Memory B cell (primary cell): ENCODE results near the gene TLR9.
A peak's percentile ranks its signal among the peaks of the same experiment; 100 is the strongest.

ENCODE experiments used
- ATAC-seq: fragments of 150-1000 bp; cut with Tn5 transposase; 2 replicates; pipeline ENCODE4 v1.10.0; 2021; ENCODE audit warnings: low read depth, mild to moderate bottlenecking, moderate library complexity
- DNase-seq, 2 donors: peaks; one replicate each; pipeline ENCODE4 v3.0.0; 2022; ENCODE audit warnings: low spot score in 2 of 2
- H3K27ac Mint-ChIP-seq: one replicate; pipeline ENCODE4 v1.8.0; 2022; ENCODE audit warnings: mild to moderate bottlenecking, moderate library complexity, mixed read lengths
- H3K27me3 Mint-ChIP-seq: one replicate; pipeline ENCODE4 v1.8.0; 2022; ENCODE audit warnings: mixed read lengths
- H3K36me3 Mint-ChIP-seq: one replicate; pipeline ENCODE4 v1.8.0; 2022; ENCODE audit warnings: mild to moderate bottlenecking, mixed read lengths
- H3K4me1 Mint-ChIP-seq: one replicate; pipeline ENCODE4 v1.8.0; 2022; ENCODE audit warnings: mixed read lengths
- H3K4me3 Mint-ChIP-seq: one replicate; pipeline ENCODE4 v1.8.0; 2022; ENCODE audit warnings: mild to moderate bottlenecking, moderate library complexity, mixed read lengths
- H3K9me3 Mint-ChIP-seq: one replicate; pipeline ENCODE4 v1.8.0; 2022; ENCODE audit warnings: mixed read lengths

The TLR9 gene

GRCh38 chr3:52221141-52221562 lies 4.3 kb downstream of the TLR9 start:
- H3K27ac Mint-ChIP-seq = no peak overlapping the region
- ATAC-seq (no peak), DNase-seq (no peak)
- no peaks in the 10 kb centered on the region for H3K27me3 Mint-ChIP-seq
- peaks cover 57% of the 10 kb centered on the region for H3K4me1 Mint-ChIP-seq
- H3K9me3 Mint-ChIP-seq = no peaks in the 10 kb centered on the region
- H3K4me3 Mint-ChIP-seq = peak overlapping the region; percentile 47
- H3K36me3 Mint-ChIP-seq = peaks cover 27% of the 10 kb centered on the region

GRCh38 chr3:52220380-52221026 lies 4.9 kb downstream of the TLR9 start:
- ATAC-seq (peak; percentile 77), DNase-seq (peak; percentile 86 to 89)
- H3K4me1 Mint-ChIP-seq = peaks cover 55% of the 10 kb centered on the region
- H3K27ac Mint-ChIP-seq = no peak overlapping the region
- peaks cover 29% of the 10 kb centered on the region for H3K36me3 Mint-ChIP-seq
- peak overlapping the region; percentile 51 for H3K4me3 Mint-ChIP-seq
- H3K27me3 Mint-ChIP-seq = no peaks in the 10 kb centered on the region
- no peaks in the 10 kb centered on the region for H3K9me3 Mint-ChIP-seq

- no peak for ATAC-seq
- H3K36me3 Mint-ChIP-seq = peaks cover 36% of the 10 kb centered on the region
- no peaks in the 10 kb centered on the region for H3K27me3 Mint-ChIP-seq
- no peaks in the 10 kb centered on the region for H3K9me3 Mint-ChIP-seq
- DNase-seq = no peak
- peak overlapping the region; percentile 47 for H3K4me3 Mint-ChIP-seq
- peaks cover 49% of the 10 kb centered on the region for H3K4me1 Mint-ChIP-seq
- H3K27ac Mint-ChIP-seq = peak overlapping the region; percentile 55
These were observed 6.4 kb downstream of the TLR9 start for GRCh38 chr3:52218937-52219650.

- H3K4me1 Mint-ChIP-seq = peaks cover 43% of the 10 kb centered on the region
- H3K9me3 Mint-ChIP-seq = no peaks in the 10 kb centered on the region
- ATAC-seq (no peak), DNase-seq (no peak)
- peak overlapping the region; percentile 50 for H3K4me3 Mint-ChIP-seq
- no peaks in the 10 kb centered on the region for H3K27me3 Mint-ChIP-seq
- peaks cover 33% of the 10 kb centered on the region for H3K36me3 Mint-ChIP-seq
- H3K27ac Mint-ChIP-seq = no peak overlapping the region
These were observed 7.0 kb downstream of the TLR9 start for GRCh38 chr3:52218454-52218853.

GRCh38 chr3:52218026-52218425 lies 7.4 kb downstream of the TLR9 start:
- Mint-ChIP-seq H3K4me1 (peaks cover 39% of the 10 kb centered on the region), H3K9me3 (no peaks in the 10 kb centered on the region), H3K27me3 (no peaks in the 10 kb centered on the region), H3K36me3 (peaks cover 30% of the 10 kb centered on the region), H3K4me3 (peak overlapping the region; percentile 50), H3K27ac (no peak overlapping the region)
- no peak for DNase-seq
- ATAC-seq = no peak

GRCh38 chr3:52217409-52217805 lies 8.0 kb downstream of the TLR9 start:
- Mint-ChIP-seq H3K36me3 (peaks cover 29% of the 10 kb centered on the region), H3K4me1 (peaks cover 35% of the 10 kb centered on the region), H3K27me3 (no peaks in the 10 kb centered on the region), H3K4me3 (no peak overlapping the region), H3K9me3 (no peaks in the 10 kb centered on the region), H3K27ac (peak overlapping the region; percentile 59)
- DNase-seq (no peak), ATAC-seq (no peak)

- DNase-seq = no peak
- ATAC-seq = no peak
- Mint-ChIP-seq H3K27me3 (no peaks in the 10 kb centered on the region), H3K4me3 (no peak overlapping the region), H3K9me3 (no peaks in the 10 kb centered on the region), H3K4me1 (peaks cover 30% of the 10 kb centered on the region), H3K36me3 (peaks cover 29% of the 10 kb centered on the region), H3K27ac (peak overlapping the region; percentile 59)
These were observed 8.6 kb downstream of the TLR9 start for GRCh38 chr3:52216585-52217408.

- DNase-seq (no peak), ATAC-seq (no peak)
- H3K9me3 Mint-ChIP-seq = no peaks in the 10 kb centered on the region
- peaks cover 25% of the 10 kb centered on the region for H3K4me1 Mint-ChIP-seq
- no peak overlapping the region for H3K4me3 Mint-ChIP-seq
- peaks cover 32% of the 10 kb centered on the region for H3K36me3 Mint-ChIP-seq
- H3K27ac Mint-ChIP-seq = peak overlapping the region; percentile 5
- H3K27me3 Mint-ChIP-seq = no peaks in the 10 kb centered on the region
These were observed 10.1 kb downstream of the TLR9 start for GRCh38 chr3:52215351-52215750.

GRCh38 chr3:52213901-52214300 lies 11.5 kb downstream of the TLR9 start:
- ATAC-seq (no peak), DNase-seq (no peak)
- peak overlapping the region; percentile 48 for H3K27ac Mint-ChIP-seq
- H3K27me3 Mint-ChIP-seq = no peaks in the 10 kb centered on the region
- peaks cover 19% of the 10 kb centered on the region for H3K4me1 Mint-ChIP-seq
- peaks cover 36% of the 10 kb centered on the region for H3K36me3 Mint-ChIP-seq
- no peak overlapping the region for H3K4me3 Mint-ChIP-seq
- H3K9me3 Mint-ChIP-seq = no peaks in the 10 kb centered on the region

GRCh38 chr3:52213005-52213404 lies 12.4 kb downstream of the TLR9 start:
- H3K4me1 Mint-ChIP-seq = peaks cover 13% of the 10 kb centered on the region
- ATAC-seq = no peak
- no peak overlapping the region for H3K4me3 Mint-ChIP-seq
- DNase-seq = no peak
- H3K9me3 Mint-ChIP-seq = no peaks in the 10 kb centered on the region
- H3K27ac Mint-ChIP-seq = no peak overlapping the region
- peaks cover 39% of the 10 kb centered on the region for H3K36me3 Mint-ChIP-seq
- H3K27me3 Mint-ChIP-seq = no peaks in the 10 kb centered on the region

GRCh38 chr3:52211268-52211891 lies 14.1 kb downstream of the TLR9 start:
- ATAC-seq = no peak
- Mint-ChIP-seq H3K27me3 (no peaks in the 10 kb centered on the region), H3K9me3 (no peaks in the 10 kb centered on the region), H3K4me1 (peaks cover 2% of the 10 kb centered on the region), H3K36me3 (peaks cover 44% of the 10 kb centered on the region), H3K27ac (no peak overlapping the region), H3K4me3 (no peak overlapping the region)
- DNase-seq = no peak

GRCh38 chr3:52210550-52211046 lies 14.8 kb downstream of the TLR9 start:
- H3K27ac Mint-ChIP-seq = peak overlapping the region; percentile 62
- ATAC-seq (no peak), DNase-seq (no peak)
- H3K27me3 Mint-ChIP-seq = no peaks in the 10 kb centered on the region
- H3K4me1 Mint-ChIP-seq = peaks cover 2% of the 10 kb centered on the region
- H3K9me3 Mint-ChIP-seq = no peaks in the 10 kb centered on the region
- peaks cover 46% of the 10 kb centered on the region for H3K36me3 Mint-ChIP-seq
- H3K4me3 Mint-ChIP-seq = no peak overlapping the region

- Mint-ChIP-seq H3K27me3 (no peaks in the 10 kb centered on the region), H3K4me1 (no peaks in the 10 kb centered on the region), H3K27ac (peak overlapping the region; percentile 62), H3K4me3 (no peak overlapping the region), H3K9me3 (no peaks in the 10 kb centered on the region), H3K36me3 (peaks cover 45% of the 10 kb centered on the region)
- DNase-seq (no peak), ATAC-seq (no peak)
These were observed 15.4 kb downstream of the TLR9 start for GRCh38 chr3:52210037-52210436.

GRCh38 chr3:52208556-52208955 lies 16.9 kb downstream of the TLR9 start:
- Mint-ChIP-seq H3K27ac (no peak overlapping the region), H3K27me3 (no peaks in the 10 kb centered on the region), H3K4me1 (no peaks in the 10 kb centered on the region), H3K9me3 (no peaks in the 10 kb centered on the region), H3K4me3 (no peak overlapping the region), H3K36me3 (peaks cover 46% of the 10 kb centered on the region)
- ATAC-seq (no peak), DNase-seq (no peak)
